ENCODE measurements around the gene STARD10.

- TF ChIP-seq RAD21 (IDR thresholded peaks at IDR 0.05) (no peak), REST (IDR thresholded peaks at IDR 0.05) (no peak), SP1 (IDR thresholded peaks at IDR 0.05) (no peak), ZBTB33 (IDR thresholded peaks at IDR 0.05) (no peak), CTCF (IDR thresholded peaks at IDR 0.05; ENCODE audit: low read depth, low read length, missing input control) (no peak), ATF3 (IDR thresholded peaks at IDR 0.05) (no peak), TAF1 (conservative IDR thresholded peaks at IDR 0.05) (no peak), JUND (IDR thresholded peaks at IDR 0.05) (no peak), MAX (IDR thresholded peaks at IDR 0.05) (no peak), YY1 (IDR thresholded peaks at IDR 0.05) (no peak), GABPA (IDR thresholded peaks at IDR 0.05 in 1 of 2, conservative IDR thresholded peaks at IDR 0.05 in 1 of 2) (no peak)
These were observed 81.0 kb downstream of the STARD10 start for GRCh38 chr11:72712841-72713240.
